ENCODE results near the gene CCDC12.

CCDC12 gene

GRCh38 chr3:47018269-47018611, 41.7 kb upstream of the CCDC12 start:
- no peak for DNase-seq (ENCODE audit: extremely low spot score)
- ChIA-PET POLR2A (interaction anchor here (0.9 to 1.9 kb wide), 2 partner anchors 9 to 42 kb away, joined by 3 to 7 read pairs; partner anchors contain the start of gene CCDC12), CTCF (no interaction called here)
- no peak for TF ChIP-seq HDGF (IDR thresholded peaks at IDR 0.05; ENCODE audit: borderline replicate concordance)
- no peak for TF ChIP-seq FOXK2 (IDR thresholded peaks at IDR 0.05)
- no peak for TF ChIP-seq SUZ12 (IDR thresholded peaks at IDR 0.05)
- no peak for TF ChIP-seq BHLHE40 (IDR thresholded peaks at IDR 0.05; ENCODE audit: borderline replicate concordance)
- no peak for TF ChIP-seq ELF4 (IDR thresholded peaks at IDR 0.05)
- no peak for TF ChIP-seq FOXA1 (IDR thresholded peaks at IDR 0.05)
- no peak for TF ChIP-seq LEF1 (IDR thresholded peaks at IDR 0.05; ENCODE audit: borderline replicate concordance)
- TF ChIP-seq NFRKB (IDR thresholded peaks at IDR 0.05) = no peak
- no peak for TF ChIP-seq ARNT (IDR thresholded peaks at IDR 0.05)
- TF ChIP-seq L3MBTL2 (conservative IDR thresholded peaks at IDR 0.05) = no peak
- no peak for TF ChIP-seq FOXM1 (IDR thresholded peaks at IDR 0.05; ENCODE audit: borderline replicate concordance)
- TF ChIP-seq PKNOX1 (IDR thresholded peaks at IDR 0.05) = no peak
- TF ChIP-seq TARDBP (IDR thresholded peaks at IDR 0.05) = no peak
- no peak for TF ChIP-seq ZNF384 (IDR thresholded peaks at IDR 0.05)

DNA sequence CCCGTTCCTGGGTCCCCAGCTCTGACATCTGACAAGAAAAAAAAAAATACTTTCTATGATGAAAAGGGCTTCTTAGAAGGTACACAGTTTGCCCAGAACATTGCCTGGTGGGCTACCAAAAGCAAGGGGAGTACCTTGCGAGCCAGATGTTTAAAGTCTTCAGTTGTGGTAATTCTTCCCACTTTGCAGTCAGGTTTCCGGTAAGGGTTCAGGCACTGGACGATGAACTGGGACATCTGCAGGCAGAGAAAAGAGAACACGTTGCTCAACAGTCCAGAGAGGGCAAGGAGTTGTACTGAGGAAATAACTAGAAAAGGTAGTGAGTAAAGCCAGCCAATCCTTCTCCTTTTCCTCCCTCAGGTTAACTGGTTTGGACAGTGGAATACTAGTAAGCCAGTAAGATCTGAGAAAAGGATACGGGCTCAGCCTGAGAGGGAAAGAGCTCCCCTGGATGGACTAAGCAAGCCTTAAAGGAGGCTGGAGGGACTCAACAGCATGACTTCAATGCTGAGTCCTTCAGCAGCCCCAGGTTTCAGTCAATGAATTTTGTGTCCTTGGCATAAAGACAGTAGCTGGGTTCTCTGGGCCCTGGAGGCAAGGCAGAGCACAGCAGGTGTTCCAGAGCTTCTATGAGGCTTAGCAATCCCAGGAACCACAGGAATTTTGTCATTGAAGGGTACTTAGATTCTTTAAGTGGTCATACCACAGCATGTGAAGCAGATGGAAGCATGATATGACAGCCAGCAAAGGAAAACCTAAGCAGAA, 41.1 kb upstream of the CCDC12 start:
- CTCF ChIA-PET = no interaction called here
- no peak for DNase-seq (ENCODE audit: extremely low spot score)
- no peak for TF ChIP-seq CTBP1 (IDR thresholded peaks at IDR 0.05; ENCODE audit: borderline replicate concordance)
- TF ChIP-seq FOXM1 (IDR thresholded peaks at IDR 0.05; ENCODE audit: borderline replicate concordance) = no peak
- no peak for TF ChIP-seq SP1 (IDR thresholded peaks at IDR 0.05)
- TF ChIP-seq ELF4 (IDR thresholded peaks at IDR 0.05) = no peak
- TF ChIP-seq ARNT (IDR thresholded peaks at IDR 0.05) = no peak
- TF ChIP-seq FOXK2 (IDR thresholded peaks at IDR 0.05) = no peak
- TF ChIP-seq L3MBTL2 (conservative IDR thresholded peaks at IDR 0.05) = no peak
- no peak for TF ChIP-seq TARDBP (IDR thresholded peaks at IDR 0.05)
- no peak for TF ChIP-seq LEF1 (IDR thresholded peaks at IDR 0.05; ENCODE audit: borderline replicate concordance)
- no peak for TF ChIP-seq BHLHE40 (IDR thresholded peaks at IDR 0.05; ENCODE audit: borderline replicate concordance)
- no peak for TF ChIP-seq SUZ12 (IDR thresholded peaks at IDR 0.05)
- POLR2A ChIA-PET = interaction anchor here (0.9 to 1.9 kb wide), 2 partner anchors 8 to 41 kb away, joined by 3 to 7 read pairs; partner anchors contain the start of gene CCDC12

GRCh38 chr3:47016934-47017435, 40.4 kb upstream of the CCDC12 start:
- DNase-seq (ENCODE audit: extremely low spot score) = no peak
- CTCF ChIA-PET = no interaction called here

DNA sequence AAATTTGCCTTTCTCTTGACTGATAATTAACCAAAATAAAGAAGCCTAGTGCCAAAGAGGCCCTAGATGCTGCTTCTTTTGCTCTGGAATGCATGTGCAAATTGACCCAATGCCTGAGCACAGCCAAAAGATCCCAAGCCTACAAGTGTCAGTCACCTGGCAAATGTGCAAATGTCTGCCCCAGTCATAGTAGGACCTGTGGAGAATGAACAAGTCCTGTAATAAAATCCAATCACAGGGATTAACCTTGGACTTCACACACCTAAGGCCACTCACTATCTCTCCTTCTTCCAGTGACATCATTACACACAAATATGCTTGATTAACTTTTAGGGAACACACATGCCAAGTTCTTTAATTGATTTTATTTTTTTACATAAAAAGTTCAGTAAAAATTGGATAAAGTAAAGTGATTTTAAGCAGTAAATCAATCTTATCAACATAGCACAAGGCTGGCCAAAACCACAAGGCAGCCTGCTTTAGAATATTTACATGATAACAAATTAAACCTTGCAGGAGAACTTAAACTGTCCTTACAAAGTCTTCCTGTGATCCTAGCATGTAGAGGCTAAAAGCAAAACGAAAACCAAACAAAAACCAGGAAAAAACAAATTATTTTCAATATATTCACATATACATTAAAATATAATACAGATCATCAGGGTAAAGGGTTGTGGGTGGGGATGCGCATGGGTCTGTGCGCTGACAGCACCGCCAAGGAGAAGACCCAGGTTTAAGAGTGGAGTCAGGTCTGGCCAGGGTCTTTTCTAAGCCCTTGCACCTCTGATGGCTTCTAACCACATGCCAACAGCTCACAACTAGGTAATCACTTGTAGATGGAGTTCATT, 39.8 kb upstream of the CCDC12 start:
- ChIA-PET POLR2A (no interaction called here), CTCF (no interaction called here)
- no peak for TF ChIP-seq LEF1 (IDR thresholded peaks at IDR 0.05; ENCODE audit: borderline replicate concordance)
- no peak for TF ChIP-seq FOXA1 (IDR thresholded peaks at IDR 0.05)
- TF ChIP-seq SUZ12 (IDR thresholded peaks at IDR 0.05) = no peak
- no peak for TF ChIP-seq ELF4 (IDR thresholded peaks at IDR 0.05)
- TF ChIP-seq FOXK2 (IDR thresholded peaks at IDR 0.05) = no peak
- TF ChIP-seq NFRKB (IDR thresholded peaks at IDR 0.05) = no peak
- TF ChIP-seq L3MBTL2 (conservative IDR thresholded peaks at IDR 0.05) = no peak
- no peak for TF ChIP-seq FOXM1 (IDR thresholded peaks at IDR 0.05; ENCODE audit: borderline replicate concordance)
- TF ChIP-seq PKNOX1 (IDR thresholded peaks at IDR 0.05) = no peak
- no peak for TF ChIP-seq BHLHE40 (IDR thresholded peaks at IDR 0.05; ENCODE audit: borderline replicate concordance)
- DNase-seq (ENCODE audit: extremely low spot score) = no peak

More at GRCh38 chr3:47016934-47017435, 40.4 kb upstream of the CCDC12 start:
- POLR2A ChIA-PET = no interaction called here
- TF ChIP-seq FOXM1 (IDR thresholded peaks at IDR 0.05; ENCODE audit: borderline replicate concordance) (no peak), LEF1 (IDR thresholded peaks at IDR 0.05; ENCODE audit: borderline replicate concordance) (no peak), BHLHE40 (IDR thresholded peaks at IDR 0.05; ENCODE audit: borderline replicate concordance) (no peak), NFRKB (IDR thresholded peaks at IDR 0.05) (no peak), FOXK2 (IDR thresholded peaks at IDR 0.05) (no peak), PKNOX1 (IDR thresholded peaks at IDR 0.05) (no peak), L3MBTL2 (conservative IDR thresholded peaks at IDR 0.05) (no peak)

DNA sequence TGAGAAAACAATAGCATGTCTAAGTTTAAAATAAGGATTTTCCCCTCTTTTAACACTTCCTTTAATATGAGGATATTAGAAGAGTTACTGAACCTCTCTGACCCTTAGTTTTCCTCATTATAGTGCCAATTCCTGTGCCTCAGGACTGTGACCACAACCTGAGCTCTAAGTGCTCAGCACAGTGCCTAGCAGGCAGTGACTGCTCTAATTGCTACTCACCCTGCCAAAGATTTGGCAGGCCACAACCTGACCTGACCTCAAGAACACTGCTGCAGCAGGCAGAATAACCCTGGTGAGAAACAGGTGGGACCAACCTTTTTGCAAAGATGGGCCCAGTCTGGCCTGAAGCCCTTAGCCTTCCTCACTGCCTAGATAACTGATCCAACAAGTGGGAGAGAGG, 38.6 kb upstream of the CCDC12 start:
- no peak for TF ChIP-seq ELF4 (IDR thresholded peaks at IDR 0.05)
- ChIA-PET POLR2A (no interaction called here), CTCF (interaction anchor here (1.1 kb wide), 1 partner anchor 17 kb away, joined by 3 read pairs; no protein-coding TSS in a partner anchor)
- no peak for DNase-seq (ENCODE audit: extremely low spot score)

DNA sequence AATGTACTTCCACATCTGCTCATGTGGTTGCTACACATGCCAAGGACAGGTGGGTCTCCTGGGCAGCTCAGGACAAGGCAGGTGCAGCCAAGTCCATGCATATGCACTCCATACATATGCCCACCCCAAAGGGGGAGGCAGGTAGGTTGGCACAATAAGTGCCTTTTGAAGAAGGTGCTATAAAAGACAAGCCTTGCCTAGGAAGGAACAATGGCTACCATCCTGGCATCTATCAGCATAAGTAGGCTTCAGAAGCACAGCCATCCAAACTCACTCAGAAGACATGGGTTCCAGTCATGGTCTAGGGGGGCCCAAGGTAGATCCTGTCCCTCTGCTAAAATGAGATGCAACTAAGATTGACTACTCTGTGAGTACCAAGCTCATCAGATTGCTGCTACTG, 37.5 kb upstream of the CCDC12 start:
- ChIA-PET CTCF (no interaction called here), POLR2A (no interaction called here)
- DNase-seq (ENCODE audit: extremely low spot score) = no peak
- TF ChIP-seq NFRKB (IDR thresholded peaks at IDR 0.05) (no peak), TARDBP (IDR thresholded peaks at IDR 0.05) (no peak), FOXM1 (IDR thresholded peaks at IDR 0.05; ENCODE audit: borderline replicate concordance) (no peak)
